GM18951 (cell line): ENCODE data around the gene CDH24.

ENCODE experiments used
- POLR2A ChIP-seq: IDR thresholded peaks from 4 replicates; pipeline ENCODE4 v1.6.1; 2011; ENCODE audit warnings: mild to moderate bottlenecking; ENCODE audit not compliant: insufficient read length, insufficient read depth; ENCODE audit errors: extremely low read depth
- in situ Hi-C: fragments of 300-500 bp; cut with MboI; formaldehyde crosslinking; loops from one replicate; pipeline ENCODE4 v1.12.0; 2022; ENCODE audit warnings: low sequenced_read_pairs, mixed read lengths, inconsistent platforms; ENCODE audit not compliant: unreplicated experiment

CDH24 gene

GRCh38 chr14:23041729-23042128 is 15.6 kb downstream of the CDH24 start:
- no peak for TF ChIP-seq POLR2A
- in situ Hi-C loops: no loop called here

GRCh38 chr14:23040100-23040499 is 17.2 kb downstream of the CDH24 start:
- in situ Hi-C loops: no loop called here
- no peak for TF ChIP-seq POLR2A

- TF ChIP-seq POLR2A: no peak
- in situ Hi-C loops: no loop called here
Observed at GRCh38 chr14:23035303-23036144, 21.8 kb downstream of the CDH24 start.

- TF ChIP-seq POLR2A: peak; percentile 85
- in situ Hi-C loops: no loop called here
Observed at GRCh38 chr14:23034498-23035302, 22.6 kb downstream of the CDH24 start, which contains the start of gene PSMB5. Gene PSMB5, minus strand, starts transcription at chr14:23034900. Its CDS starts 19 bp downstream, at chr14:23034881.

GRCh38 chr14:23033801-23034497 is 23.4 kb downstream of the CDH24 start:
- in situ Hi-C loops: no loop called here
- no peak for TF ChIP-seq POLR2A

GRCh38 chr14:23033251-23033727 is 24.0 kb downstream of the CDH24 start:
- in situ Hi-C loops: no loop called here
- TF ChIP-seq POLR2A: no peak

GRCh38 chr14:23030936-23031335 is 26.4 kb downstream of the CDH24 start:
- in situ Hi-C loops: no loop called here
- no peak for TF ChIP-seq POLR2A

GRCh38 chr14:23028799-23029198 is 28.5 kb downstream of the CDH24 start:
- TF ChIP-seq POLR2A: no peak
- in situ Hi-C loops: no loop called here

GRCh38 chr14:23025151-23025814 is 32.0 kb downstream of the CDH24 start:
- in situ Hi-C loops: no loop called here
- no peak for TF ChIP-seq POLR2A

- TF ChIP-seq POLR2A: no peak
- in situ Hi-C loops: no loop called here
Observed at GRCh38 chr14:23024612-23025075, 32.7 kb downstream of the CDH24 start.

GRCh38 chr14:23023795-23024152 is 33.5 kb downstream of the CDH24 start:
- in situ Hi-C loops: no loop called here
- no peak for TF ChIP-seq POLR2A

- in situ Hi-C loops: no loop called here
- TF ChIP-seq POLR2A: no peak
Observed at GRCh38 chr14:23023022-23023794, 34.1 kb downstream of the CDH24 start.
